Testis (tissue), 2 donors: ENCODE results near the gene IMPG2.

ENCODE experiments used
- POLR2A ChIP-seq: fragments of 450-650 bp; IDR thresholded peaks from one replicate; pipeline ENCODE4 v1.6.1; 2017; ENCODE audit warnings: antibody characterized with exemption, mild to moderate bottlenecking, moderate library complexity
- TF ChIP-seq, protein P1 (sequence below), 3 experiments: fragments of 450-650 bp in 2 of 3; fragments of 200-600 bp in 1 of 3; sonication (generic) in 1 of 3; IDR thresholded peaks; one replicate each; pipeline ENCODE4 v1.5.1; 2016 to 2019; ENCODE audit warnings: antibody characterized with exemption in 3 of 3, mild to moderate bottlenecking in 2 of 3, moderate library complexity in 1 of 3

DNA sequence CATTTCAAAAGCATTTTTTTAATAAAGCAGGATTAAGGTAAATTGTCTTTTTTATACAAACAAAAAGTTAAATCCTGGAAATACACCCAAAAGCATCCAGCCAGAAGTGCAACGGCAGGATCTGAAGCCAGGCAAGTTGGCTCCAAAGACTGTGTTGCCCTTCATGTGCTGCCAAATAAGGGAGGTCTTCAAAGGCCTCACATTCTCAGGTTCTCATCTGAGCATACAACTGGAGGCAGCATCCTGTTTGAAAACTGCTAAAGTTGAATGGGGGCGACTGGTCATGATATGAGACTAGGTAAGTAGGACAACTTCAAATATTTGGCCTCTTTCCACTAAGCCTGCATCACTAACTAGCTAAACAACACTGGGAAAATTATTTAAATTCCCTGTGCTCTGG lies 52.2 kb downstream of the IMPG2 start:
- TF ChIP-seq POLR2A = no peak
- TF ChIP-seq, protein P1, sequence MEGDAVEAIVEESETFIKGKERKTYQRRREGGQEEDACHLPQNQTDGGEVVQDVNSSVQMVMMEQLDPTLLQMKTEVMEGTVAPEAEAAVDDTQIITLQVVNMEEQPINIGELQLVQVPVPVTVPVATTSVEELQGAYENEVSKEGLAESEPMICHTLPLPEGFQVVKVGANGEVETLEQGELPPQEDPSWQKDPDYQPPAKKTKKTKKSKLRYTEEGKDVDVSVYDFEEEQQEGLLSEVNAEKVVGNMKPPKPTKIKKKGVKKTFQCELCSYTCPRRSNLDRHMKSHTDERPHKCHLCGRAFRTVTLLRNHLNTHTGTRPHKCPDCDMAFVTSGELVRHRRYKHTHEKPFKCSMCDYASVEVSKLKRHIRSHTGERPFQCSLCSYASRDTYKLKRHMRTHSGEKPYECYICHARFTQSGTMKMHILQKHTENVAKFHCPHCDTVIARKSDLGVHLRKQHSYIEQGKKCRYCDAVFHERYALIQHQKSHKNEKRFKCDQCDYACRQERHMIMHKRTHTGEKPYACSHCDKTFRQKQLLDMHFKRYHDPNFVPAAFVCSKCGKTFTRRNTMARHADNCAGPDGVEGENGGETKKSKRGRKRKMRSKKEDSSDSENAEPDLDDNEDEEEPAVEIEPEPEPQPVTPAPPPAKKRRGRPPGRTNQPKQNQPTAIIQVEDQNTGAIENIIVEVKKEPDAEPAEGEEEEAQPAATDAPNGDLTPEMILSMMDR (IDR thresholded peaks at IDR 0.05) = no peak
